Gastrocnemius medialis (tissue), 4 donors: ENCODE data around the gene NTM.

Source experiments
- POLR2A ChIP-seq, 2 donors: fragments of 450-650 bp; IDR thresholded peaks; one replicate each; pipeline ENCODE4 v1.6.1; 2017; ENCODE audit warnings: antibody characterized with exemption in 2 of 2, mild to moderate bottlenecking in 2 of 2, moderate library complexity in 2 of 2
- TF ChIP-seq, protein P1 (sequence below), 5 experiments: fragments of 450-650 bp in 3 of 5; fragments of 200-600 bp in 2 of 5; sonication (generic) in 2 of 5; IDR thresholded peaks in 4 of 5; conservative IDR thresholded peaks in 1 of 5; 1 replicate in 4 of 5; 2 replicates in 1 of 5; pipeline ENCODE4 v1.5.1; 2016 to 2019; ENCODE audit warnings: antibody characterized with exemption in 5 of 5, mild to moderate bottlenecking in 3 of 5, moderate library complexity in 3 of 5

- TF ChIP-seq, protein P1, sequence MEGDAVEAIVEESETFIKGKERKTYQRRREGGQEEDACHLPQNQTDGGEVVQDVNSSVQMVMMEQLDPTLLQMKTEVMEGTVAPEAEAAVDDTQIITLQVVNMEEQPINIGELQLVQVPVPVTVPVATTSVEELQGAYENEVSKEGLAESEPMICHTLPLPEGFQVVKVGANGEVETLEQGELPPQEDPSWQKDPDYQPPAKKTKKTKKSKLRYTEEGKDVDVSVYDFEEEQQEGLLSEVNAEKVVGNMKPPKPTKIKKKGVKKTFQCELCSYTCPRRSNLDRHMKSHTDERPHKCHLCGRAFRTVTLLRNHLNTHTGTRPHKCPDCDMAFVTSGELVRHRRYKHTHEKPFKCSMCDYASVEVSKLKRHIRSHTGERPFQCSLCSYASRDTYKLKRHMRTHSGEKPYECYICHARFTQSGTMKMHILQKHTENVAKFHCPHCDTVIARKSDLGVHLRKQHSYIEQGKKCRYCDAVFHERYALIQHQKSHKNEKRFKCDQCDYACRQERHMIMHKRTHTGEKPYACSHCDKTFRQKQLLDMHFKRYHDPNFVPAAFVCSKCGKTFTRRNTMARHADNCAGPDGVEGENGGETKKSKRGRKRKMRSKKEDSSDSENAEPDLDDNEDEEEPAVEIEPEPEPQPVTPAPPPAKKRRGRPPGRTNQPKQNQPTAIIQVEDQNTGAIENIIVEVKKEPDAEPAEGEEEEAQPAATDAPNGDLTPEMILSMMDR (IDR thresholded peaks at IDR 0.05 in 4 of 5, conservative IDR thresholded peaks at IDR 0.05 in 1 of 5) = peak in 1 of 5 experiments; percentile 37
- TF ChIP-seq POLR2A (IDR thresholded peaks at IDR 0.05) = no peak
These were observed 141.4 kb downstream of the NTM start for GRCh38 chr11:131511794-131512193.
